HepG2 (cell line): Measurements from ENCODE around the gene PROC. TPM values are rescaled to one million over a fixed set of nuclear protein-coding genes. Genes with fewer than 3 reads are reported as not detected.
A peak's percentile ranks its signal among the peaks of the same experiment; 100 is the strongest.

Experiments used
- AHDC1 ChIP-seq: sonication (generic); formaldehyde crosslinking; IDR thresholded peaks from 2 replicates; pipeline ENCODE4 v1.5.1; 2020; ENCODE audit warnings: mild to moderate bottlenecking, missing genetic modification reagents, borderline replicate concordance
- AHR ChIP-seq: IDR thresholded peaks from 2 replicates; pipeline ENCODE4 v1.6.1; 2018; ENCODE audit warnings: missing genetic modification reagents, missing compliant biosample characterization
- BRCA1 ChIP-seq: sonication (generic); formaldehyde crosslinking; IDR thresholded peaks from 2 replicates; pipeline ENCODE4 v1.4.0; 2020; ENCODE audit warnings: missing genetic modification reagents
- MBNL3 ChIP-seq: fragments of 250-450 bp; sonication (Bioruptor Pico); conservative IDR thresholded peaks from 2 replicates; pipeline ENCODE4 v1.8.0; 2022; ENCODE audit warnings: mild to moderate bottlenecking, inconsistent platforms
- MLX ChIP-seq: IDR thresholded peaks from 2 replicates; pipeline ENCODE4 v1.6.1; 2016
- NR2F2 ChIP-seq: IDR thresholded peaks from 2 replicates; pipeline ENCODE4 v1.6.1; 2012; ENCODE audit warnings: low read depth, inconsistent platforms, borderline replicate concordance
- RXRA ChIP-seq: sonication (generic); formaldehyde crosslinking; IDR thresholded peaks from 2 replicates; pipeline ENCODE4 v1.5.1; 2020; ENCODE audit warnings: missing genetic modification reagents
- SMARCE1 ChIP-seq: fragments of 450-650 bp; IDR thresholded peaks from 2 replicates; pipeline ENCODE4 v1.6.1; 2017; ENCODE audit warnings: borderline replicate concordance
- TP53 ChIP-seq: sonication (generic); formaldehyde crosslinking; conservative IDR thresholded peaks from 2 replicates; pipeline ENCODE4 v1.4.0; 2020; ENCODE audit warnings: missing genetic modification reagents
- ZBTB20 ChIP-seq: sonication (generic); formaldehyde crosslinking; IDR thresholded peaks from 2 replicates; pipeline ENCODE4 v1.8.1; 2023; ENCODE audit warnings: missing genetic modification reagents, low read depth, mild to moderate bottlenecking, borderline replicate concordance
- ZBTB21 ChIP-seq: sonication (generic); formaldehyde crosslinking; IDR thresholded peaks from 2 replicates; pipeline ENCODE4 v1.4.0; 2020; ENCODE audit warnings: missing genetic modification reagents
- ZBTB43 ChIP-seq: sonication (generic); formaldehyde crosslinking; conservative IDR thresholded peaks from 2 replicates; pipeline ENCODE4 v1.4.0; 2020; ENCODE audit warnings: missing genetic modification reagents
- ZFP41 ChIP-seq: sonication (generic); formaldehyde crosslinking; IDR thresholded peaks from 2 replicates; pipeline ENCODE4 v1.4.0; 2020; ENCODE audit warnings: mild to moderate bottlenecking, missing genetic modification reagents, borderline replicate concordance
- ZMYM3 ChIP-seq: sonication (generic); formaldehyde crosslinking; IDR thresholded peaks from 2 replicates; pipeline ENCODE4 v1.5.1; 2020; ENCODE audit warnings: mild to moderate bottlenecking, missing genetic modification reagents
- ZNF251 ChIP-seq: sonication (generic); formaldehyde crosslinking; IDR thresholded peaks from 2 replicates; pipeline ENCODE4 v1.9.0; 2021; ENCODE audit warnings: mild to moderate bottlenecking, missing genetic modification reagents
- ZNF260 ChIP-seq: sonication (generic); formaldehyde crosslinking; IDR thresholded peaks from 2 replicates; pipeline ENCODE4 v1.4.0; 2020; ENCODE audit warnings: missing genetic modification reagents, low read depth, mild to moderate bottlenecking, borderline replicate concordance
- ZNF501 ChIP-seq: sonication (generic); formaldehyde crosslinking; IDR thresholded peaks from 2 replicates; pipeline ENCODE4 v1.5.1; 2020; ENCODE audit warnings: mild to moderate bottlenecking, moderate library complexity, missing genetic modification reagents
- ZNF615 ChIP-seq: sonication (generic); formaldehyde crosslinking; IDR thresholded peaks from 2 replicates; pipeline ENCODE4 v1.5.0; 2020; ENCODE audit warnings: mild to moderate bottlenecking, missing genetic modification reagents, borderline replicate concordance
- ZNF784 ChIP-seq: sonication (generic); formaldehyde crosslinking; IDR thresholded peaks from 2 replicates; pipeline ENCODE4 v1.5.1; 2020; ENCODE audit warnings: missing genetic modification reagents, mild to moderate bottlenecking, borderline replicate concordance
- ZSCAN22 ChIP-seq: sonication (generic); formaldehyde crosslinking; IDR thresholded peaks from 2 replicates; pipeline ENCODE4 v1.4.0; 2020; ENCODE audit warnings: mild to moderate bottlenecking, missing genetic modification reagents
- polyA plus RNA-seq, 8 experiments: library from polyadenylated mRNA; depleted of rRNA in 3 of 8; stranded (reverse) in 7 of 8; unstranded in 1 of 8; fragments of >200 nt; fragmentation: Illumina TruSeq in 4 of 8; extraction: Trizol in 4 of 8; gene quantifications; 2 replicates each; pipeline versions ENCODE4 v1.2.1 to v1.2.3, GENCODE V29; 2011 to 2016; ENCODE audit warnings: low read depth in 4 of 8, missing spikeins in 1 of 8, mixed read lengths in 1 of 8; ENCODE audit not compliant: insufficient read depth in 1 of 8
- total RNA-seq, 5 experiments: library from RNA; depleted of rRNA; stranded (reverse); fragments of >200 nt; fragmentation: Illumina TruSeq; extraction: Trizol; gene quantifications; 2 replicates each; pipeline ENCODE4 v1.2.3, GENCODE V29; 2016; ENCODE audit warnings: low read depth in 1 of 5

PROC gene
- total and polyA plus RNA-seq, 2 of the 13 experiments (the other 11 are each of a cell fraction or from before 2014, with no cell fraction given): 134 to 185 TPM

GRCh38 chr2:127415593-127416505 lies 2.4 kb upstream of the PROC start (continued):
- TF ChIP-seq ZBTB20 (CRISPR knock-in tag) (0 out of 2 replicates have a peak, but pooled peaks have one; percentile 53), SMARCE1 (no peak), AHDC1 (CRISPR knock-in tag) (no peak), ZNF260 (CRISPR knock-in tag) (no peak), TP53 (no peak), ZBTB43 (CRISPR knock-in tag) (no peak), ZFP41 (CRISPR knock-in tag) (no peak), NR2F2 (no peak), ZNF615 (no peak), RXRA (CRISPR knock-in tag) (no peak; the same call in 1 of the 2 replicates), ZNF251 (CRISPR knock-in tag) (no peak), MBNL3 (CRISPR knock-in tag) (no peak), ZBTB21 (CRISPR knock-in tag) (no peak), AHR (CRISPR knock-in tag) (no peak), ZNF784 (no peak), ZSCAN22 (no peak), ZNF501 (0 out of 2 replicates have a peak, but pooled peaks have one; percentile 12), ZMYM3 (no peak), MLX (CRISPR knock-in tag) (no peak), BRCA1 (CRISPR knock-in tag) (no peak)
